HEK293 (cell line): ENCODE measurements around the gene TTC4.

Experiments
- CTCF ChIA-PET: fragments of 350-600 bp; formaldehyde crosslinking; extraction: SDS; loops from one replicate; lab custom pipeline; 2021; ENCODE audit warnings: antibody characterized with exemption; lab: Yijun Ruan, JAX
- POLR2A ChIA-PET: fragments of 300-600 bp; formaldehyde crosslinking; extraction: SDS; loops from one replicate; lab custom pipeline; 2020; ENCODE audit warnings: antibody characterized with exemption, inconsistent platforms; lab: Yijun Ruan, JAX
- H3K27ac ChIP-seq: fragments of 200-500 bp; sonication (Bioruptor generic); 2 replicates; pipeline ENCODE4 v1.5.1; 2014; ENCODE audit warnings: low read depth, low read length, control low read depth, inconsistent platforms; ENCODE audit errors: extremely low read depth
- H3K36me3 ChIP-seq, 2 experiments: fragments of 200-500 bp in 1 of 2; sonication (Bioruptor generic) in 1 of 2; 1 replicate in 1 of 2; 2 replicates in 1 of 2; pipeline ENCODE4 v1.5.1; 2014 to 2017; ENCODE audit warnings: inconsistent platforms in 2 of 2, low read length in 2 of 2; ENCODE audit not compliant: control insufficient read depth in 2 of 2, insufficient read depth in 1 of 2
- H3K4me1 ChIP-seq: fragments of 200-500 bp; sonication (Bioruptor generic); 2 replicates; pipeline ENCODE4 v1.5.1; 2014; ENCODE audit warnings: mild to moderate bottlenecking, low read length, inconsistent platforms; ENCODE audit not compliant: control insufficient read depth, insufficient read depth
- H3K4me3 ChIP-seq: 2 replicates; pipeline ENCODE4 v1.5.1; 2011; ENCODE audit warnings: low read depth, mild to moderate bottlenecking, control low read depth, low read length, moderate library complexity
- H3K9me3 ChIP-seq: fragments of 200-500 bp; sonication (Bioruptor generic); 2 replicates; pipeline ENCODE4 v1.5.1; 2014; ENCODE audit warnings: low read depth, low read length, inconsistent platforms; ENCODE audit not compliant: control insufficient read depth, insufficient read depth
- CTCF ChIP-seq: fragments of 450-650 bp; formaldehyde crosslinking; IDR thresholded peaks from 2 replicates; pipeline ENCODE4 v1.5.1; 2016; ENCODE audit warnings: missing biosample characterization, missing genetic modification characterization
- TRIM28 ChIP-seq: IDR thresholded peaks from 2 replicates; pipeline ENCODE4 v1.6.1; 2011; ENCODE audit warnings: low read length, control low read depth, borderline replicate concordance
- YY2 ChIP-seq: fragments of 450-650 bp; formaldehyde crosslinking; IDR thresholded peaks from 2 replicates; pipeline ENCODE4 v1.5.1; 2016; ENCODE audit warnings: missing biosample characterization, missing genetic modification characterization
- ZBTB44 ChIP-seq: fragments of 450-650 bp; IDR thresholded peaks from 2 replicates; pipeline ENCODE4 v1.5.1; 2018; ENCODE audit warnings: missing biosample characterization, mild to moderate bottlenecking, missing genetic modification characterization
- ZNF211 ChIP-seq: fragments of 450-650 bp; formaldehyde crosslinking; IDR thresholded peaks from 2 replicates; pipeline ENCODE4 v1.5.1; 2016; ENCODE audit warnings: low read depth, missing biosample characterization, missing genetic modification characterization
- ZNF629 ChIP-seq: fragments of 450-650 bp; formaldehyde crosslinking; IDR thresholded peaks from 2 replicates; pipeline ENCODE4 v1.5.1; 2017; ENCODE audit warnings: missing biosample characterization, missing genetic modification characterization
- ZNF677 ChIP-seq: fragments of 450-650 bp; IDR thresholded peaks from 2 replicates; pipeline ENCODE4 v1.5.0; 2018; ENCODE audit warnings: missing biosample characterization, mild to moderate bottlenecking, missing genetic modification characterization, moderate library complexity

TTC4 gene

GRCh38 chr1:54788459-54788858 is 72.8 kb downstream of the TTC4 start:
- H3K36me3 ChIP-seq, result no peaks in the 10 kb centered on the region
- TF ChIP-seq ZBTB44 (tag by site-specific recombination) (no peak), ZNF629 (no peak), ZNF211 (tag by site-specific recombination) (no peak), ZNF677 (tag by site-specific recombination) (no peak)
- CTCF ChIA-PET, result interaction anchor here (0.7 kb wide), 1 partner anchor 21 kb away, joined by 3 read pairs; no protein-coding TSS in a partner anchor
- POLR2A ChIA-PET, result no interaction called here
- H3K27ac ChIP-seq, result no peak overlapping the region
- H3K4me3 ChIP-seq, result no peak overlapping the region
- no peaks in the 10 kb centered on the region for H3K9me3 ChIP-seq
- H3K4me1 ChIP-seq, result no peaks in the 10 kb centered on the region

GRCh38 chr1:54791880-54792522 is 76.3 kb downstream of the TTC4 start:
- H3K36me3 ChIP-seq, result no peaks in the 10 kb centered on the region
- no peaks in the 10 kb centered on the region for H3K9me3 ChIP-seq
- H3K4me3 ChIP-seq, result no peak overlapping the region
- POLR2A ChIA-PET, result interaction anchor here (0.5 kb wide), 1 partner anchor 30 kb away, joined by 4 read pairs; no protein-coding TSS in a partner anchor
- H3K4me1 ChIP-seq, result no peaks in the 10 kb centered on the region
- no peak overlapping the region for H3K27ac ChIP-seq
- CTCF ChIA-PET, result interaction anchor here (0.6 to 1.4 kb wide), 15 partner anchors 9 to 913 kb away, joined by 3 to 7 read pairs (median 4); partner anchors contain the start of gene TTC22
- TF ChIP-seq TRIM28 (peak; percentile 21; the same call in 1 of the 2 replicates), YY2 (no peak), CTCF (tag by site-specific recombination) (0 out of 2 replicates have a peak, but pooled peaks have one; percentile 27)
